Tibial artery (tissue), 4 donors: ENCODE measurements around the gene PURA.

ENCODE experiments used
- DNase-seq, 2 donors: peaks; one replicate each; pipeline ENCODE4 v3.0.0-alpha.2; 2019
- H3K27ac ChIP-seq, 2 donors: fragments of 200-600 bp; sonication (generic) in 1 of 2; 1 replicate in 1 of 2; 2 replicates in 1 of 2; pipeline ENCODE4 v1.5.1; 2018 to 2019; ENCODE audit warnings: mild to moderate bottlenecking in 1 of 2
- H3K27me3 ChIP-seq, 2 donors: fragments of 200-600 bp; sonication (generic) in 1 of 2; one replicate each; pipeline versions ENCODE4 v1.5.1 to v1.6.0; 2016 to 2019
- H3K36me3 ChIP-seq, 3 donors: fragments of 200-600 bp; sonication (generic) in 2 of 3; one replicate each; pipeline ENCODE4 v1.5.1; 2016 to 2019; ENCODE audit warnings: mild to moderate bottlenecking in 2 of 3
- H3K4me1 ChIP-seq, 4 donors: fragments of 200-600 bp; sonication (generic) in 2 of 4; 1 replicate in 3 of 4; 2 replicates in 1 of 4; pipeline ENCODE4 v1.5.1; 2016 to 2019
- H3K4me3 ChIP-seq, 2 donors: fragments of 200-600 bp; sonication (generic) in 1 of 2; 1 replicate in 1 of 2; 2 replicates in 1 of 2; pipeline ENCODE4 v1.5.1; 2018 to 2019; ENCODE audit warnings: mild to moderate bottlenecking in 2 of 2
- H3K9me3 ChIP-seq, 3 donors: fragments of 200-600 bp; sonication (generic) in 1 of 3; one replicate each; pipeline ENCODE4 v1.5.1; 2016 to 2019
- CTCF ChIP-seq, 2 experiments: fragments of 200-600 bp in 1 of 2; fragments of 450-650 bp in 1 of 2; IDR thresholded peaks; one replicate each; pipeline ENCODE4 v1.5.1; 2017 to 2019; ENCODE audit warnings: antibody characterized with exemption in 2 of 2, mild to moderate bottlenecking in 1 of 2, moderate library complexity in 1 of 2
- intact Hi-C: fragments of 100-400 bp; cut with DNase I; formaldehyde crosslinking; loops from one replicate; pipeline ENCODE4 v1.15.0; 2023; ENCODE audit warnings: low total_unique reads

Gene PURA

GRCh38 chr5:140113699-140114263, at the start of gene PURA:
Gene PURA, plus strand, starts transcription at chr5:140114109. Its CDS starts 73 bp downstream, at chr5:140114182.
- H3K36me3 ChIP-seq = no peaks in the 10 kb centered on the region
- peak; percentile 97 to 98 for DNase-seq
- no peaks in the 10 kb centered on the region for H3K27me3 ChIP-seq
- no peak for TF ChIP-seq CTCF (IDR thresholded peaks at IDR 0.05)
- peak within 1 kb of the TSS; percentile 90 to 96 for H3K27ac ChIP-seq
- H3K4me3 ChIP-seq = peak within 1 kb of the TSS; percentile 70 to 71
- peaks cover 0 to 74% (median 54%) of the 10 kb centered on the region in 4 donors for H3K4me1 ChIP-seq
- no peaks in the 10 kb centered on the region for H3K9me3 ChIP-seq
- intact Hi-C loops = no loop called here

DNA sequence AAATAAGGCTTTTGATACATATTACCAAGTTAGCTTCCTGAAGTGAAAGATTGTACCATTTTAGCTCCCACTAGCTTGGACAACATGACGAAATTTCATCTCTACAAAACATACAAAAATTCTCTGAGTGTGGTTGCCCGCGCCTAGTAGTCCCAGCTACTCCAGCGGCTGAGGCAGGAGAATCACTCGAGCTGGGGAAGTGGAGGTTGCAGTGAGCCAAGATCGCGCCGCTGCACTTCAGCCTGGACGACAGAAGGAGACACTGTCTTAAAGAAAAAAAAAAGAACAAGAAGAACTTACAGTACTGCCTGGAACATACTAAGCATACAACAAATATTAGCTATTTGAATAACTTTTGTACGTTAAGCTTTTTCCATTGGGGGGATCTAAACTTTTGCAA, 41.1 kb upstream of the PURA start:
- no peaks in the 10 kb centered on the region for H3K9me3 ChIP-seq
- intact Hi-C loops = loop anchor here (2.0 kb wide), 1 partner anchor 84 kb away; no protein-coding TSS in a partner anchor
- H3K27ac ChIP-seq = no peak overlapping the region
- H3K4me3 ChIP-seq = no peak overlapping the region
- H3K4me1 ChIP-seq = no peaks in the 10 kb centered on the region
- H3K36me3 ChIP-seq = no peaks in the 10 kb centered on the region
- TF ChIP-seq CTCF (IDR thresholded peaks at IDR 0.05) = no peak
- no peak for DNase-seq
- peaks cover 0 to 5% of the 10 kb centered on the region in 2 donors for H3K27me3 ChIP-seq

GRCh38 chr5:140073296-140073695, 40.6 kb upstream of the PURA start:
- H3K4me1 ChIP-seq = no peaks in the 10 kb centered on the region
- no peaks in the 10 kb centered on the region for H3K36me3 ChIP-seq
- no peak for DNase-seq
- H3K27ac ChIP-seq = no peak overlapping the region
- peaks cover 0 to 5% of the 10 kb centered on the region in 2 donors for H3K27me3 ChIP-seq
- H3K9me3 ChIP-seq = no peaks in the 10 kb centered on the region
- TF ChIP-seq CTCF (IDR thresholded peaks at IDR 0.05) = peak; percentile 61 to 66
- no peak overlapping the region for H3K4me3 ChIP-seq
- intact Hi-C loops = loop anchor here (2.0 kb wide), 1 partner anchor 84 kb away; no protein-coding TSS in a partner anchor

- H3K27me3 ChIP-seq = peaks cover 0 to 5% of the 10 kb centered on the region in 2 donors
- no peak overlapping the region for H3K4me3 ChIP-seq
- no peaks in the 10 kb centered on the region for H3K4me1 ChIP-seq
- intact Hi-C loops = no loop called here
- TF ChIP-seq CTCF (IDR thresholded peaks at IDR 0.05) = peak in 1 of 2 experiments; percentile 10
- H3K27ac ChIP-seq = no peak overlapping the region
- no peak for DNase-seq
- no peaks in the 10 kb centered on the region for H3K9me3 ChIP-seq
- no peaks in the 10 kb centered on the region for H3K36me3 ChIP-seq
Observed at GRCh38 chr5:140075371-140075770, 38.5 kb upstream of the PURA start.

GRCh38 chr5:140076142-140076541, 37.8 kb upstream of the PURA start:
- intact Hi-C loops = no loop called here
- no peak for DNase-seq
- Histone ChIP-seq H3K4me3 (no peak overlapping the region), H3K36me3 (no peaks in the 10 kb centered on the region), H3K27ac (no peak overlapping the region), H3K9me3 (no peaks in the 10 kb centered on the region), H3K27me3 (peaks cover 0 to 5% of the 10 kb centered on the region in 2 donors), H3K4me1 (no peaks in the 10 kb centered on the region)
- no peak for TF ChIP-seq CTCF (IDR thresholded peaks at IDR 0.05)
